ENCODE measurements around the gene RAB14.
"Not testable (repeated sequence)": the region's sequence is repeated elsewhere in the genome, so short reads cannot be mapped to it uniquely, and the experiment has no call there.

The RAB14 gene

DNA sequence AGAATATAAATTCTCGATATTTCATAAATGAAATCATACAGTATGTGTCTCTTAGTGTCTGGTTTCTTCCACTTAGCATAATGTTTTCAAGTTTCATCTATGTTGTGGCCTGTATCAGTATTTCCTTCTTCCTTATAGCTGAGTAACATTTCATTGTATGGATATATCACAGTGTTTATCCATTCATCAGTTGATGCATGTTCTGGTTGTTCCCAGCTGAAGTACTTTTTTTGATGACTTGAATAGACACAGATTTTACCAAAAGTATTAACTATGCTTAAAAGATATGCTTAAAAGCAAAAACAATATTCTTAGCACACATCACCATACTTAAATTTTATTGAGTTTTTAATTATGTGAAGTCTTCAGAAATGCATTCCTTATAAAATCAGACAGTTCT is 12.7 kb downstream of the RAB14 start:
- DNase-seq: no peak

DNA sequence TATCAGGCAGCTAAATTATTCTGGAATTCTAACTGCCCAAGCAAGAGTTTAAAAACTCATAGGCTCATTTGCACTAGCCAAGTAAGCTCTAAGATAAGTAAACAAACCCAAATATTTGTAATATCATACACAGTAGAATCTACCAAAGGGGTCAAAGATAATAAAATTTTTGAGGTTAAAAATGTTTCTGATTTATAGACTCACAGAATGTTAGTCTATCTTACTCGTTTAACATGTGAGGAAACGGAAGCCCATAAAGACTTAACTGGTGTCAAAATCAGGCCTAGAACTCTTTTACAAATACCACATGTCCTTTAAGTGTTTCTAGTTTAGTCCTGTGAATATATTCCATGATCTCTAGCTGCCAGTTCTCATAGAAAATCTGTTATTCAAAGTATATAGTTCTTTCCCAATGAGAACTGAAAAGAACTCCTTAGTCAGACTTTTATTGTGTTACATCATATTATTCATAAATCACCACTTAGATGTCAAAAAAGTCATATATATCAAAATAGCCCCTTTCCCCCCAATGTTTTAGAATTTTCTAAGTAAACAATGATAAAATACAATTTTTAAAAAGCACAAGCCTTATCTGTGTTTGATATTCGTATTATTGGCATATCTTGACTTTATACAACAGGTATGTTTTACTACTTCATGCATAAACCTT is 13.9 kb downstream of the RAB14 start:
- DNase-seq: no peak

DNA sequence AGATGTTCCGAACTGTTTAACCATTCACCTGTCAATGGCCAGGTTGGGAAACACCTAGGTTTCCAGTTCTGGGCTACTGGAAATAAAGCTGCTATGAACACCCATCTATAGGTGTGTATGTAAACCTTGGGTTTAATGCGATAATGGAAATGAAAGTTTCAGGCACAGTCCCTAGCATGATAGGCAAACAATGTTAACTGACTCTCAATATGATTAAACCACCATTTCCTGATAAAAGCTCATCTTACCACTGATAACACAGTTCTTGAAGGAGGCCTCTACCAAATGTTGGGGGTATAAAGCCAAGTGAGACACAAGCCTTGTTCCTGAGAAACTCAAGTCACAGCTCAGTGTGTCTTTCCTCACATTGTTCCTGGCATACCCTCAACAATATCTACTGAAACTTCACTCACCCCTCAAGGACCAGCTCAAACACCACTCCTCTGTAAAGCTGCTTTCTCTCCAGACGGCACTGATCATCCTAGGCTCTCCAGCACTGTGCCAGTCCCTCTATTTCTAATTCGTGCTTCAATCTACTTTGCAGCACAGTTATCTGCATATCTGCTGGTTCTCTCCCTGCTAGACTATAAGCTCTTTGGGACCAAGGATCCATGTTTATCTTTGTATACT is 15.8 kb downstream of the RAB14 start:
- DNase-seq: no peak

DNA sequence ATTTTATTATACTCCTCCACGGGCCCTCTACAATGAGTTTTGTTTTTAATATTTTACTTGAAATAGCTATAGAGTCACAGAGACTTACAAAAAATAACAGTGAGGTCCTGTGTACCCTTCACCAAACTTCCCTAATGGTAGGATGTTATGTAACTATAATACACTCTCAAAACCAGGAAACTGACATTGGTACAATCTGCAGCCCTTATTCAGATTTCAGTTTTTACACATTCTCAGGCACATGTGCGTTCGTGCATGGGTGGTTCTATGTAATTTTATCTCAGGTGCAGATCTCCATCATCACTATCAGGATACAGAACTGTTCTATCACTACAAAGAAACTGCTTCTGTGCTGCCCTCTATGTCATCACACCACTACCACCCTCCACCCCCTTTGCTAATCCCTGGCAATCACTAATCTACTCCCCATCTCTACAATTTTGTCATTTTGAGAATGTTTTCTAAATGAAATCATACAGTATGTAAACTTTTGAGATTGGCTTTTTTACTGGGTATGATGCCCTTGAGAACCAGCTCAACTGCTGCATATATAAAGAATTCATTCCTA is 16.4 kb downstream of the RAB14 start:
- no peak for DNase-seq

DNA sequence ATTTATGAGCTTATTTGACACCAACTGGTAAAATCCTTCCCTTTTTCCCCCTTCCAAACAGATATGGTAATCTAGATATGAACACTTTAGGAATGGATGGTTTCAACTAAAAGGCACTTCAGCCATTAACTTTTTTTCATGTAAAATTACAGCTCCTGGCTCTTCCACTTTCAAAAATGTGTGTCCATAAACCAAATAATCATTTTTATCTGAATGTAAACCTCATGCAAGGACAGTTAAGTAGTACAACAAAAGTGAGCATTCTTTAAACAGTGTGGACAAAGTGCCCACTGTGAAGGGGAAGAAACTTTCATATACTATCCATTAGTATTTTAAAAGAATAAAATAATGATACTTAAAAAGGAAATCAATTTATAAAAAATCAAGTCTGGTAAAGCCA is 17.2 kb downstream of the RAB14 start:
- DNase-seq: no peak

DNA sequence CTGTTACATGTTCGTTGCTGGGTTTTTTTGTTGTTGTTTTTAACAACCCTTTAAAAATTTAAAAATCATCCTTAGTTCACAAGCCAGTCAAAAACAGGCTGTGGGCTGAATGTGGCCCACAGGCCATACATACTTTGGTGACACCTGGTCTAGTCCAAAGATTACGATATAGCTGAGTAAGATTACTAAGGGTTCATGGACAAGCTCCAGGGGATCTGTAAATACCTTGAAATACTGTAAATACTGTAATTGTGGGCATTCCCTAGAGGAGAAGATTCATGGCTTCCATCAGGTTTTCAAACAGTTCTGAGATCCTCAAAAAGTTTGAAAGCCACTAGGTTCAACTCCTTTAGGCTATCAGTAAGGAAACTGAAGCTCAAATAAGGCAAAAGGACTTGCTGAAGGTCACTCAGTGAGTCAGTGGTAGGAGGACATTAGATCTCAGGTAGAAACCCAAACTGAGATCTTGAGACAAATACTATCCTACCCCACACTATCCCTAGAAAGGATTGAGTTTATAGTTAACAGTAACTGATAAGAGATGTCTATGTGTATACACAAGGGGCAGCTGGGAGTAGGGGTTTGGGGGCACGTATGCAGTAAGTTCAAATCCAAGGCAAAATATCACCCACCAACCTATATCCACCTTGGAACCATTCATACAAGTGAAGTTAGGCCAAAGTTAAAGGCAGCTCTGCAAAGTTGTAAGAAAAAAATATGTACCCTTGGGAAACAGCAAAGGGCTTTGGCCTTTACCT is 17.8 kb downstream of the RAB14 start:
- no peak for DNase-seq

DNA sequence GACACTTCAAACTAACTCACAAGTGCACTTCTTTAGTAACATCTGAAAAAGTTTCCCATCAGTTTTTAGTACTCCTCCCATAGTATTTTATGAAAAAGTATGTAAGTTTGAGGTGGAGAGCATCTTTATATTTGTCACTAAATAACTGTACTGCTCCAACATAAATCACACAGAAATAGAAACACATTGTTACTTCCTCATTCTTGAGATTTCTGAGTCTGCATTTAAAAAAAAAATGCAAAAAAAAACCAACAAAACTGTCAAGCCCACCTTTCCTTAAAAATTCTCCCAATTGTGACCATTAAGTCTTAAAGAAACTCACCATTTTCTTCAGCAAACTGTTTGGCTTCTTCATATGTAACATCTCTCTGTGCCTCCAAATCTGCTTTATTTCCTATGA is 18.7 kb downstream of the RAB14 start:
- no peak for DNase-seq

DNA sequence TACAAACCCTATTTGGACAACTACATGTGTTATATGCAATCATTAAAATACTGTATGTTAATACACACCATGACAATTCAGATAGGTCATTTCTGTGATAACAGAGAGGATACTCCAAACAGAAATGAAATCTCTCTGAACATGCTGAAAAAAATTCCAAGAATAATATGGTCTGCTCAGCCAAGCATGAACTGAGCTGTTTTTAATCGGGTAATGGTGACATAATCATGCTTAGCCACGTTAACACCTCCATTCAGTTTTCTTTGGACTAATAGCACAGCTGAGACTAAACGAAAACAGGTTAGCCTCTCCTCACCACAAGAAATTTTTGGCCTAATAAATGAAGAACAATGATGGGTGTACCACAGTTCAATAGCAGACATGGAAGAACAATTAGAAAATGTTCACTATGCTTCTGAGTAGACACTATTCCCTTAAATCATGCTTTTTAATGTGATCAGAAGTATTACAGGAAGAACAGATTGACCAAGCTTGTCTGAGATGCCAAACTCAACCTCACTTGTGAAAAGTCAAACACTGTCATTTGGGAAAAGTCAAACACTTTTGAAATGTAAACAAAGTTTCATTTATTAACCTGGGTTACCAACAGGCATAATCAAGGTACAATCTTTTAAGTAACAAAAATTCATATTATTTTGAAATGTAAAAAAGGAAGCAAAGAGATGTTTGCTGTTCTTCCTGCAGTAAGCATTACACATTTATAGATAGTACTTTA is 19.4 kb downstream of the RAB14 start:
- no peak for DNase-seq

DNA sequence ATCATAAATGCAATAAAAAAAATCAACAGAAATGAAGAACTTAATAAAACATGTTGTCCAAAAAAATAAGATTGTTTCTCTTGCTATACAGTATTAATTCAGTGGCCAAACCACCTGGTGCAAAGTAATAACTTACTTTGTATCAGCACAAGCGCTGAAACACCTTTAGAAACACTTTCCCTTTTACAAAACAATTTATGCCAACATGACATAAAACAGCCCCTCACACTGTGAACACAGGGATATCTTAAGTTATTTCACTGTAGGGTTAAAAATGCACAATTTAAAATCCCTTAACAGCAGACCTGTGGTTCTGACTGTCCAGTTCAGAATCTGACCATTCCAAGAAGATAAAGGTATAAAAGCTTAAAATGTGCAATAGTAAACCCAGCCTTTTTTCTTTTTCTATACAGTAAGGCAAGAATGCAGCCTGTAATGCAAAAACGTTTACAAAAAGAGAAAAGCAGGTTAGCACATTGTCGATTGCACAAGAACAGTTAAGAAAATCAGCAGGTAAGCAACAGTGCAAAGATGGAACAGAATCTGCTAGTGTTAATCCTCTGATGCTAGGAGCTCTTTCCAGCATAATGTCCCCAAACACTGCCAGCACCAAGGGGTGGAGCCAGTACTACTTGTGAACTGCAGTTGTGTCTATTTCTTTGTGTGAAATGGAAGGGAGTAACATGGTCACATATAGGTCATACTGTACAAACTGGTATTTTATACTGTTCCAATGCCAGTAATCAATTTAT is 21.6 kb downstream of the RAB14 start:
- DNase-seq: no peak

DNA sequence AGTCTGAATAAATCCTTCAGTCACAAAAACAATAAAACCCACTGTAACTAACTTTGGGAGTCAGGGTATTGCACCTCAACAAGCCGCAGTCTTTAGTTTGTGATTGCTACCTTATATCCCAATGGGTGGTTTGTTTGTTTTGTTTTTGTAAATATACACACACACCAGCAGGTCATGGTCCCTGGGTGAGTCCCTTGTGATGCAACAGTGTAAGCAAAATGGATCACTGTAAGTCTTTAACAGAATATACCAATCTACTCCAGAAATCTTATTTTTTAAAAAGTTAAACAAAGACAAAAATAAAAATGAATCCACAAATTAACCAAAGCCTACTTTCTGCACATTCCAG is 22.3 kb downstream of the RAB14 start:
- not testable (repeated sequence) for DNase-seq

DNA sequence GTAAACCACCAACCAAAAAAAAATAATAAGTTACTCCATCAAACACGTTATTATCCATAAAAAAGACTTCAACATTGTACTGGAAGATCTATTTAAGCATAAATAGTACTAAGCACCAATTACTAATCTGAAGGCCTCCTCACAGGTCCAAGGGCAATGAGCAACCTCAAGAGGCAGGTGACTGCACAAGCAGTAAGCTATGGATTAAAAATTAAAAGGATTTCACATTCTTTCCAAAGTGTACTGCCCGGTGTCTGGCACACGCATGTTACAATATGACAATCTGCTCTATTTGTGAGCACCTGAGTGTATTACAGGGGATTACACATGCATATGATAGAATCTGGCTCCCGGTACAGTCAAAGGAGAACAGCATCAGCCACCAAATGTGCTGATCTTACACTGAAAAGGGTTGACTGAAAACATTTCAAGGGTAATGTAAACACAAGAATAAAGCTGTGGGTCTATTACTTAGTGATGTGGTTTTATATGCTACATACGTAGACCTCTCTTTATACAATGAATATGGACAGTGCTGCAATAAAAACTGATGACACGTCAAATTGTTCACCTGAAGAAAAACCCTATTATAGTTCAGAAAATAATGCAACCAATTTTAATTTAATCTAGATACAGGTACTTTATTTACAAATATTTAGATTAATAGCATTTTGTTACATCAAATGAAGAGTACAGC is 22.8 kb downstream of the RAB14 start:
- no peak for DNase-seq

DNA sequence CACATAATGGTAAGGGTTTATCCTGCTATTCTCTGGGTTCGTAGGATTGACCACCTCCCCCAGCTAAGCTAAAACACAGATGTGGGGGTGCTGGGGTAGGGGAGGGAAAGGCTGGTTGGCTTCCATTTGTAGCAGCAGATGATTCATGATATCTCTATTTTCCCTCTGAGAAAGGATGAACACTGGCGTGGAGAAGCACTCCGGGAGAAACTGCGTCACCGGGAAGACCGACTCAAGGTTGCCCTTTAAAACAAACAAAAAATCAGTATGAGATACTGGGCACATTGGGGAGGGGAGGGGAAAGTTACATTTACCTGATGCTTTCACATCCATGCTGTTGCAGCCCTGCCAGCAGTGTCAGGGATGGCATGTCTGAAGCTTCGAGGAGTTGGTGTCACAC is 28.2 kb downstream of the RAB14 start:
- no peak for DNase-seq

DNA sequence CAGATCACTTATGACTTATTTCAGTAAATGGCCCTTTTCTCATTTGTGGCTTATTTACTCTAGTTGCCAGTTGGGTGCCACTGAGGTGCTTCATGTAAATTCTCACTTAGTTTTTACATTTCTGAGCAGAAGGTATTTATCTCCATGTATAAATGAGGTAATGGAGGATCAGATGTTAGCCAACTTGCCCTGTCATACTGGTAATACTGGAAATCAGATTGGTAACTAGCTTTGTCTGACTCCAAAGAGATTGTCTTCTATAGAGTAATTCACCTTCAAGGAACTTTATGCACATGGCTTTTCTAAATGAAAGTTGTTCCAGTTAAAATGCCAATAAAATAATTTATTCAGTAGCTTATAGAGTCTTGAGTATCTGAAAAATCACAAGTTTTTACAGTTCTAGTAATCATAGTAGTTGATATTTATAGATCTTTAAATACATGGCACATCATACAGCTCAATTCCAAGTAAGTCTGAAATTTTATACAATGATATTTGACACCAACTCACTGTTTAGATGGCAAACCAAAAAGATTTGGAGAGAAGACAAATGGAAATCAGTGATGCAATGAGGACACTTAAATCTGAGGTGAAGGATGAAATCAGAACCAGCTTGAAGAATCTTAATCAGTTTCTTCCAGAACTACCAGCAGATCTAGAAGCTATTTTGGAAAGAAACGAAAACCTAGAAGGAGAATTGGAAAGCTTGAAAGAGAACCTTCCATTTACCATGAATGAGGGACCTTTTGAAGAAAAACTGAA is 28.8 kb downstream of the RAB14 start:
- peak; percentile 27 for DNase-seq

DNA sequence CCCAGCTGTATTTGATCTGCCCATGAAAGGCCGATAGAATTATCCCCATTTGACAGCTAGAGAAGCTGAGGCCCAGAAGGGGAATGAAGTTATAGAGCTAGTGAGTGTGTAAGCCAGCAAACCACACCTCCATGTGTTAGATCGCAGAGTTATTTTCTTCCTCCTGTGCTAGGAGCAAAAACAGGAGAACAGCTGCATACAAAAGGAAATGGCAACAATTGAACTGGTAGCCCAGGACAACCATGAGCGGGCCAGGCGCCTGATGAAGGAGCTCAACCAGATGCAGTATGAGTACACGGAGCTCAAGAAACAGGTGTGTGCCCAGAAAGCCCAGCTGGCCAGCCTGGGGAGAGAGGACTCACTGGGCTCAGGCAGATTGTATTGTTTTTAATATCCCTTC is 30.4 kb downstream of the RAB14 start:
- DNase-seq: no peak

DNA sequence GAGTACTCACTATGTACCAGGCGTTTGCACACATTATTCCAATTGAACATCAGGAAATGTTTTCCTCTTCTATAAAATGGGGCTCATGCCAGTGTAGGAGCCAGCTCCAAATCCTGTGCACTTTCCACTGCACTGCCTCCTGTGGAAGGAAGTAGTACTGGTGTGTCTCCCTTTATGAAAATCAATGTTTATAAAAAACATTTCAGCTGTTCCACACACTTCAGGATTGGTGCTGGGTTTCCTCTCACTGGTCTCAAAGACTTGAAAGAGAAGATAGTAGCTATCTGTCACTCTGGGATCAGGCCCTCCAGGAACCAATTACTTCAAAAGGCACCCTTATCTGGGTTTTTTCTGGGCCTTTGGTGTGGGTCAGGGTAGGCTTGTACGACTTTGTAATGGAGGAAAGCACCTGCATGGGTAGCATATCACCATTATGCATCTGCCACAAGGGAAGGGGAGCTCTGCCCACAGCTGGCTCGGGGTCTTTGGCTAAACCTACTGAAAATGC is 32.5 kb downstream of the RAB14 start:
- peak; percentile 56 for DNase-seq

DNA sequence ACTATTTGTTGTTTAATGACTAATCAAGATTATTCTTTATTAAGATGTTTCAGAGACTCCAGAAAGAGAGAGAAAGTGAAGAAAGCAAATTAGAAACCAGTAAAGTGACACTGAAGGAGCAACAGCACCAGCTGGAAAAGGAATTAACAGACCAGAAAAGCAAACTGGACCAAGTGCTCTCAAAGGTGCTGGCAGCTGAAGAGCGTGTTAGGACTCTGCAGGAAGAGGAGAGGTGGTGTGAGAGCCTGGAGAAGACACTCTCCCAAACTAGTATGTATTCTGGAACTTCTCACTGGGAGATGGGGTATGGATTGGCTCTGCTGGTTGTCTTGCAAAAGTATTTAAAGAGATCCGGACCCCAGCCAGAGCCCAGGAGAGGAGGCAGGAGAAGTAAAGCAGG is 33.6 kb downstream of the RAB14 start:
- peak; percentile 75 for DNase-seq

DNA sequence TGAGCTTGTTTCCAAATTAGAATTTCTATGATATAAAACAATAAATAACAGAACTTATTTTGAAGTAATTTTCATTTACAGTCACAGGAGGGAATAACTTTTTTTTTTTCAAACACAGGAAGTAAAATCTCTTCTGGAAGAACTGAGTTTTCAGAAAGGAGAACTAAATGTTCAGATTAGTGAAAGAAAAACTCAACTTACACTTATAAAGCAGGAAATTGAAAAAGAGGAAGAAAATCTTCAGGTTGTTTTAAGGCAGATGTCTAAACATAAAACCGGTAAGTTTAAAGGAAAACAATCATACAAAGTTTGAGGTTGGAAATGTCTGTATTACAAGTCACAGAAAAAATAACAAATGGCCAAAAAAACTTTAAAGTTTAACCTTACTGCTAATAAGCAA is 41.6 kb downstream of the RAB14 start:
- DNase-seq: no peak

DNA sequence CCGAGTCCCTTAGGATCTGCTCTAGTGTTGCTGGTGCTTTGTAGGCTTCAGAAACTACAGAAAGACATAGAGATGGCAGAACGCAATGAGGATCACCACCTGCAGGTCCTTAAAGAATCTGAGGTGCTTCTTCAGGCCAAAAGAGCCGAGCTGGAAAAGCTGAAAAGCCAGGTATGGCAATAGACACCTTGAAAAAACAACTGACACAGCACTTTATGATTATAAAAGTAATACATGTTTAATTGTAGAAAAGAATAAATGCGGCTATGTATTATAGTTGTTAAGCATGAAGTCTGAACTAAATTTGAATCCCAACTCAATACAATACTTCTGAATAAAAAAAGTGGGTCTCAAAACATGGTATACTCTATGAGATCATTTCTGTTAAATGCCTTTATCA is 43.7 kb downstream of the RAB14 start:
- no peak for DNase-seq

DNA sequence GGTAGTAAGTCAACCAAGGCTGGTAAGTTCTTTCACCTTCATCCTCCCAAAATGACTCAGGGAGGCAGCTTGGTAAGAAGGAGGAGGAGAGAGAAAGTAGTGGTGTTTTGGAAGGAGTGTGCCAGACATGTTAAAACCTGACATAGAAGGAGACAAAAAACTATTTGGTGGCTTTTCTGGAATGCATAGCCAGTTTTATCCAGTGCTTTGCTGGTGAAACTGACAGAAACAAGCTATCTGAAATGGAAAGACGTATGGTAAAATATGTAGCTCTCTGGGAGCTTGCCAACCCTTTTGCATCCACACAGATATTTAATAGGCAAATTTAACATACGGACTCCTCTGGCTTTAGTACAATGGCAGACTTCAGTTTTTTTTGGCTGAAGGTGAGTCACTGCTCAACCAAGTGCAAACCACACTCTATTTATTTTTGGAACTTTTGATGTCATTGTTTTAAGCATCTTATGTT is 45.4 kb downstream of the RAB14 start:
- no peak for DNase-seq

DNA sequence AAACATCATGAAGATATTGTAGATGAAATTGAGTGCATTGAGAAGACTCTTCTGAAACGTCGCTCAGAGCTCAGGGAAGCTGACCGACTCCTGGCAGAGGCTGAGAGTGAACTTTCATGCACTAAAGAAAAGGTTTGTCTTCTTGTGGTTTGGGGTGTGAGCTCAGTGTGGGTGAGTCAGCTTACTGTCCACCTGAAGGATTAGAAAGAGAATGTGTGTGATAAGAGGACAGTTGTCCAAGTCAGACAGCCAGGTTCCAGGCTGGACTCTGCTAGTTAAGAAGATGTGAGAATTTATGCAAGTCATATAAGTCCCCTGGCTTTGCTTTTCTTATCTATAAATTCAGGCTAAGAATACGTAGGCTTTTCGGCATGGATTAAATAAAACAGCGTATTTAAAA is 46.9 kb downstream of the RAB14 start:
- DNase-seq: no peak

DNA sequence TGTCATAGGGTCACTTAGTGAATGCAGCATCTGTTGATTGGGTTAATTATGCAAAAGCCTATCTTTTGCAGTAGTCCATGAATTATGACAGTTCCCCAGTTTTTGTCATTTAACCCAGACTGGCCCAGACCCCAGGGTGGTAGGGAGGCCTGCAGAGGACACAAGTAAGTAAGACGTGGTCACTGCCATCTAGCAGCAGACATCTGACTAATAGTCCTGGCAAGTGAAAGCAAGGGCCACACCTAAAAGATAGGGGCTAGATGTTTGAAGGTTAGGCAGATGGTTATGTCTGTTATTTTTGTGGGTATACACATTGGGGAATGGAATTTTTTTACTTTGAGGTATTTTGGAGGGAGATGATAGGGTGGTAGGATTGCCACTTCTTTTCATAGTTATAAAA is 48.0 kb downstream of the RAB14 start:
- DNase-seq: no peak

All from DMS79 treated with DMSO at 0.1 percent for 48 hours (cell line).